Renal cortical epithelial cell (primary cell): Measurements from ENCODE around the gene SLC25A42. TPM values are rescaled to one million over a fixed set of nuclear protein-coding genes. Genes with fewer than 3 reads are reported as not detected.
"Not testable (repeated sequence)": the region's sequence is repeated elsewhere in the genome, so short reads cannot be mapped to it uniquely, and the experiment has no call there.

Source experiments
- DNase-seq: peaks from one replicate; pipeline ENCODE4 v3.0.0-alpha.2; 2011; ENCODE audit warnings: low read depth
- total RNA-seq: library from RNA; depleted of rRNA; stranded (reverse); fragments of >200 nt; gene quantifications from 2 replicates; pipeline ENCODE4 v1.2.3, GENCODE V29; 2014

The SLC25A42 gene
- total RNA-seq, 1 donor from 2014 or later = 4.5 TPM

- DNase-seq = no peak
Measured at GRCh38 chr19:19068659-19069654, 5.2 kb downstream of the SLC25A42 start.

- no peak for DNase-seq
Measured at GRCh38 chr19:19071897-19072296, 8.1 kb downstream of the SLC25A42 start.

- DNase-seq = no peak
Measured at GRCh38 chr19:19074196-19074882, 10.5 kb downstream of the SLC25A42 start.

- no peak for DNase-seq
Measured at GRCh38 chr19:19075126-19075525, 11.3 kb downstream of the SLC25A42 start.

- DNase-seq = no peak
Measured at GRCh38 chr19:19076476-19076875, 12.7 kb downstream of the SLC25A42 start.

- DNase-seq = no peak
Measured at GRCh38 chr19:19077103-19077502, 13.3 kb downstream of the SLC25A42 start.

GRCh38 chr19:19078801-19079200, 15.0 kb downstream of the SLC25A42 start:
- DNase-seq = no peak

- DNase-seq = no peak
Measured at GRCh38 chr19:19079571-19079970, 15.8 kb downstream of the SLC25A42 start.

GRCh38 chr19:19081642-19082151, 17.9 kb downstream of the SLC25A42 start:
- DNase-seq = no peak

GRCh38 chr19:19083413-19084178, 19.8 kb downstream of the SLC25A42 start:
- no peak for DNase-seq

- no peak for DNase-seq
Measured at GRCh38 chr19:19087676-19088075, 23.9 kb downstream of the SLC25A42 start.

- no peak for DNase-seq
Measured at GRCh38 chr19:19094513-19094912, 30.7 kb downstream of the SLC25A42 start.

GRCh38 chr19:19095691-19096090, 31.9 kb downstream of the SLC25A42 start:
- peak; percentile 28 for DNase-seq

GRCh38 chr19:19096641-19097627, 33.1 kb downstream of the SLC25A42 start:
- peak; percentile 61 for DNase-seq

GRCh38 chr19:19098084-19098702, 34.4 kb downstream of the SLC25A42 start:
- DNase-seq = no peak

- DNase-seq = peak; percentile 44
Measured at GRCh38 chr19:19098703-19099632, 35.2 kb downstream of the SLC25A42 start.

GRCh38 chr19:19101540-19101939, 37.7 kb downstream of the SLC25A42 start:
- no peak for DNase-seq

- DNase-seq = not testable (repeated sequence)
Measured at GRCh38 chr19:19102566-19102965, 38.8 kb downstream of the SLC25A42 start.

- DNase-seq = no peak
Measured at GRCh38 chr19:19103167-19103566, 39.4 kb downstream of the SLC25A42 start.
